Measurements from ENCODE around the gene EDAR.

- no peak for TF ChIP-seq EZH2 (IDR thresholded peaks at IDR 0.05; ENCODE audit: insufficient read depth, low read length)
- TF ChIP-seq, protein P1, sequence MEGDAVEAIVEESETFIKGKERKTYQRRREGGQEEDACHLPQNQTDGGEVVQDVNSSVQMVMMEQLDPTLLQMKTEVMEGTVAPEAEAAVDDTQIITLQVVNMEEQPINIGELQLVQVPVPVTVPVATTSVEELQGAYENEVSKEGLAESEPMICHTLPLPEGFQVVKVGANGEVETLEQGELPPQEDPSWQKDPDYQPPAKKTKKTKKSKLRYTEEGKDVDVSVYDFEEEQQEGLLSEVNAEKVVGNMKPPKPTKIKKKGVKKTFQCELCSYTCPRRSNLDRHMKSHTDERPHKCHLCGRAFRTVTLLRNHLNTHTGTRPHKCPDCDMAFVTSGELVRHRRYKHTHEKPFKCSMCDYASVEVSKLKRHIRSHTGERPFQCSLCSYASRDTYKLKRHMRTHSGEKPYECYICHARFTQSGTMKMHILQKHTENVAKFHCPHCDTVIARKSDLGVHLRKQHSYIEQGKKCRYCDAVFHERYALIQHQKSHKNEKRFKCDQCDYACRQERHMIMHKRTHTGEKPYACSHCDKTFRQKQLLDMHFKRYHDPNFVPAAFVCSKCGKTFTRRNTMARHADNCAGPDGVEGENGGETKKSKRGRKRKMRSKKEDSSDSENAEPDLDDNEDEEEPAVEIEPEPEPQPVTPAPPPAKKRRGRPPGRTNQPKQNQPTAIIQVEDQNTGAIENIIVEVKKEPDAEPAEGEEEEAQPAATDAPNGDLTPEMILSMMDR (IDR thresholded peaks at IDR 0.05; ENCODE audit: insufficient read depth, low read depth, low read length): no peak
These were observed 65.9 kb downstream of the EDAR start for GRCh38 chr2:108923019-108923700.

Data from astrocyte (in vitro differentiated cells and primary cell).